Immature natural killer cell (primary cell): ENCODE results near the gene YIPF1. TPM values are rescaled to one million over a fixed set of nuclear protein-coding genes. Genes with fewer than 3 reads are reported as not detected.
"Not testable (repeated sequence)": the region's sequence is repeated elsewhere in the genome, so short reads cannot be mapped to it uniquely, and the experiment has no call there.

Experiments
- DNase-seq, 3 donors: peaks; one replicate each; pipeline ENCODE4 v3.0.0; 2022; ENCODE audit warnings: mixed read lengths in 1 of 3
- H3K27ac Mint-ChIP-seq, 6 donors: one replicate each; pipeline ENCODE4 v1.8.0; 2020; ENCODE audit warnings: mixed read lengths in 6 of 6, mild to moderate bottlenecking in 5 of 6, inconsistent platforms in 4 of 6, moderate library complexity in 3 of 6
- H3K27me3 Mint-ChIP-seq, 3 donors: one replicate each; pipeline ENCODE4 v1.8.0; 2020 to 2021; ENCODE audit warnings: low read depth in 3 of 3, mild to moderate bottlenecking in 3 of 3, mixed read lengths in 3 of 3, moderate library complexity in 3 of 3, inconsistent platforms in 1 of 3
- H3K36me3 Mint-ChIP-seq, 3 donors: one replicate each; pipeline ENCODE4 v1.8.0; 2020; ENCODE audit warnings: mixed read lengths in 3 of 3, inconsistent platforms in 2 of 3, mild to moderate bottlenecking in 2 of 3
- H3K4me1 Mint-ChIP-seq, 2 donors: one replicate each; pipeline ENCODE4 v1.8.0; 2020; ENCODE audit warnings: inconsistent platforms in 2 of 2, mild to moderate bottlenecking in 2 of 2, mixed read lengths in 2 of 2, moderate library complexity in 1 of 2
- H3K4me3 Mint-ChIP-seq, 5 donors: one replicate each; pipeline ENCODE4 v1.8.0; 2020; ENCODE audit warnings: mild to moderate bottlenecking in 5 of 5, mixed read lengths in 5 of 5, inconsistent platforms in 3 of 5, moderate library complexity in 3 of 5
- H3K9me3 Mint-ChIP-seq, 6 donors: one replicate each; pipeline ENCODE4 v1.8.0; 2020; ENCODE audit warnings: mild to moderate bottlenecking in 6 of 6, mixed read lengths in 6 of 6, inconsistent platforms in 4 of 6, moderate library complexity in 3 of 6
- polyA plus RNA-seq, 3 donors: library from polyadenylated mRNA; unstranded; fragments of 300-500 nt; fragmentation: Illumina TruSeq; gene quantifications; one replicate each; pipeline ENCODE4 v1.2.3, GENCODE V29; 2021

YIPF1 gene
- polyA plus RNA-seq, 3 donors from 2014 or later, result 28.7 to 35.7 (median 29.4) TPM

GRCh38 chr1:53890522-53890941, 935 bp upstream of the YIPF1 start:
- Mint-ChIP-seq H3K27me3 (peaks cover 0 to 2% (median under 1%) of the 10 kb centered on the region in 3 donors), H3K4me1 (peaks cover 33 to 42% of the 10 kb centered on the region in 2 donors), H3K9me3 (no peaks in the 10 kb centered on the region), H3K27ac (peak overlapping the region; percentile 87 to 95 (median 90)), H3K36me3 (peaks cover 5 to 6% (median 6%) of the 10 kb centered on the region in 3 donors), H3K4me3 (peak overlapping the region; percentile 91 to 98 (median 96))
- DNase-seq, result no peak

DNA sequence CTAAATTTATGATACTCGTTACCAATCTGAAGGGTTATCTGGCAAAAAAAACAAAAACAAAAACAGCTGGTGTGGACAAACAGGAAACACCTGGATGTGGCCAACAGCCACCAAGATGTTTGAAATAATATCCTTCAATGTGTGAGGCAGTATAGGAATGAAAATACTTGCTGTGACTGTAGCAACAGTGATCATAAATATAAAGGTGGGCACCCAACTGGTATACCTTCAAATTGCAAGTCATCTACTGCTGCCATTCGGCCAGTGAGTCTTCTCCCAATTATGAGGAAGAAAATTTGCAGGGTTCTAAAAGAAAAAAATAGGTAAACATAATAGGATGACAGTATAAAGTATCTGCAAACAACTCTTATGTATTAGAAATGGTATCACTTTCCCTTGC, 916 bp downstream of the YIPF1 start:
- H3K36me3 Mint-ChIP-seq, result peaks cover 3 to 11% (median 10%) of the 10 kb centered on the region in 3 donors
- peaks cover 37 to 53% of the 10 kb centered on the region in 2 donors for H3K4me1 Mint-ChIP-seq
- H3K27me3 Mint-ChIP-seq, result no peaks in the 10 kb centered on the region
- peak overlapping the region in 5 of 6 donors; percentile 87 to 93 (median 91) for H3K27ac Mint-ChIP-seq
- DNase-seq, result no peak
- H3K4me3 Mint-ChIP-seq, result peak overlapping the region; percentile 91 to 98 (median 96)
- H3K9me3 Mint-ChIP-seq, result no peaks in the 10 kb centered on the region

- not testable (repeated sequence) for H3K27me3 Mint-ChIP-seq, H3K4me3 Mint-ChIP-seq, DNase-seq, H3K27ac Mint-ChIP-seq, H3K9me3 Mint-ChIP-seq
- Mint-ChIP-seq H3K4me1 (peaks cover 20 to 37% of the 10 kb centered on the region in 2 donors), H3K36me3 (peaks cover 20 to 47% (median 32%) of the 10 kb centered on the region in 3 donors)
Measured at GRCh38 chr1:53883600-53883999, 6.0 kb downstream of the YIPF1 start.

- Mint-ChIP-seq H3K36me3 (peaks cover 25 to 56% (median 29%) of the 10 kb centered on the region in 3 donors), H3K27ac (peak overlapping the region in 1 of 6 donors; percentile 13), H3K4me1 (peaks cover 12 to 20% of the 10 kb centered on the region in 2 donors)
- not testable (repeated sequence) for H3K4me3 Mint-ChIP-seq, DNase-seq, H3K9me3 Mint-ChIP-seq, H3K27me3 Mint-ChIP-seq
Measured at GRCh38 chr1:53881853-53882252, 7.7 kb downstream of the YIPF1 start.

DNA sequence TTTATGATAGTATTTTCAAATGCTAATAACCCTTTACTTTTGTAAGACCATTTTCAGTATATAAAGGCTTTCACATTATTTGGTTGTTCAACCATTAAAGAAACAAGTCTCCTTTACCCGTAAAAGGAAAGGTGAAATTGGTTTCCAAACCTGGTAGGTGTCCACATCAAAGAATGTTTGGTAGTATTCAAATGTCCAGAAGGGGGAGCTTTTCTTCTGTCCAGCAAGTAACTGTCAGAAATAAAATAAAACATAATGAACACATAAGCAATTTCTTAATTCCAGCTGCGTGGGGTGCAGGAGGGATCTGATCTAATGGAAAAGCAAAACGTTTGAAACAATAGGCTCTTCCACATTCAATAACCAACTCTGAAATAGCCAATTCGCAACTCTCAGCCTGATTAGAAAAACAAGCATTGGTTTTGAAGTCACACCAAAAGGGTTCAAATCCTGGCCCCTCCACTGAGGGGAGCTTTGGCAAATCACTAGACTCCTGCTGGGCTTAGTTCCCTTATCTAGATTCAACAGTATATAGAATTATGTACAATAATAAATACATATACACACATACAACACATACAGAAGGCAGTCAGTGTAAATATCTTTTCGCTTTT, 11.0 kb downstream of the YIPF1 start:
- H3K9me3 Mint-ChIP-seq, result peaks cover 0 to 2% (median 0%) of the 10 kb centered on the region in 6 donors
- no peak overlapping the region for H3K27ac Mint-ChIP-seq
- peaks cover 0 to 2% (median 0%) of the 10 kb centered on the region in 3 donors for H3K27me3 Mint-ChIP-seq
- peak; percentile 32 to 49 (median 38) for DNase-seq
- no peak overlapping the region for H3K4me3 Mint-ChIP-seq
- H3K4me1 Mint-ChIP-seq, result peaks cover 2 to 4% of the 10 kb centered on the region in 2 donors
- H3K36me3 Mint-ChIP-seq, result peaks cover 28 to 61% (median 38%) of the 10 kb centered on the region in 3 donors

DNA sequence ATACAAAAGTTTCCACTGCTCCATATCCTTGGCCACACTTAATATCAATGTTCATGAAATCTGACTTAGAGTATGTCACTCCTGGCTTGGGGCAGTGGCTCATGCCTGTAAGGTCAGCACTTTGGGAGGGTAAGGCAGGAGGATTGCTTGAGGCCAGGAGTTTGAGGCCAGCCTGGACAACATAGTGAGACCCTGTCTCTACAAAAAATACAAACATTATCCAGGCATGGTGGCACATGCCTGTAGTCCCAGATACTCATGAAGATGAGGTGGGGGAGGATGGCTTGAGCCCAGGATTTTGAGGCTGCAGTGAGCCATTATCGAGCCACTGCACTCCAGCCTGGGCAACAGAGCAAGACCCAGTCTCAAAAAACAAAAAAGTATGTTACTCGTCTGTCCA, 14.4 kb downstream of the YIPF1 start:
- not testable (repeated sequence) for H3K9me3 Mint-ChIP-seq, H3K4me3 Mint-ChIP-seq, H3K27me3 Mint-ChIP-seq, DNase-seq, H3K4me1 Mint-ChIP-seq, H3K27ac Mint-ChIP-seq
- peaks cover 27 to 54% (median 28%) of the 10 kb centered on the region in 3 donors for H3K36me3 Mint-ChIP-seq

DNA sequence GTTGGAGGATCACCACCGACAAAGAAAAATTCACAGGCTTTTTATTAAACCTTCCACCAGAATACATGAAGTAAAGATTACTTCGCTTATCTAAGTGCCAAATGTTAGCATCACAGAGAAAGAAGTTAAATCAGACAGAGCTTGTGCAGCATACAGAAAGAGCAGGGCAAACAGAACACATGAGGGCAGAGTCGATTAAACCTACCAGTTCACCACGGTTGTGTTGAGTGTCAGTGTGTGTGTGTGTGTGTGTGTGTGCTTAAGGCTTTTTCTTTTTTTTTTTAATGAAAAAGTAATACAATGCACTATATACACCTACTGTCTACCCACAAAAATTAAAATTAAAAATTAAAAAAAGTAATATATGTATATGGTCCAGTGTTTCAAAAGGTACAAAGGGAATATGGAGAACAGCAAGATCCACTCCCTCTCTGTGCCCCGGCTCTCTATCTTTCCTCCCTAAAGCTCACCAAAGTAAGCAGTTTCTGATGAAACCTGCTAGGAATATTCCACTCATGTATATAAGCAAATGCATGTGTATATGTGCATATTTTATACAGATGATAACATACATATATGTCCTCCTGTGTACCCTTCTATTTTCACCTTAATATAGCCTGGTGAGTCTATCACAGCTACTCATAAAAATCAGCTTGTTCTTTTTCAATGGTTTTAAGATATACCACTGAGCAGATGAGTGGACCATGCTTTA, 17.7 kb downstream of the YIPF1 start:
- no peak overlapping the region for H3K4me3 Mint-ChIP-seq
- H3K4me1 Mint-ChIP-seq, result no peaks in the 10 kb centered on the region
- peaks cover 0 to 2% (median 0%) of the 10 kb centered on the region in 3 donors for H3K27me3 Mint-ChIP-seq
- no peak for DNase-seq
- no peak overlapping the region for H3K27ac Mint-ChIP-seq
- H3K9me3 Mint-ChIP-seq, result no peaks in the 10 kb centered on the region
- H3K36me3 Mint-ChIP-seq, result peaks cover 28 to 51% (median 34%) of the 10 kb centered on the region in 3 donors

- Mint-ChIP-seq H3K27me3 (peaks cover 0 to 2% (median 0%) of the 10 kb centered on the region in 3 donors), H3K36me3 (peaks cover 29 to 49% (median 33%) of the 10 kb centered on the region in 3 donors), H3K9me3 (no peaks in the 10 kb centered on the region), H3K27ac (no peak overlapping the region), H3K4me1 (no peaks in the 10 kb centered on the region), H3K4me3 (no peak overlapping the region)
- DNase-seq, result no peak
Measured at GRCh38 chr1:53871221-53871620, 18.4 kb downstream of the YIPF1 start.

GRCh38 chr1:53869454-53870117, 20.0 kb downstream of the YIPF1 start:
- no peaks in the 10 kb centered on the region for H3K4me1 Mint-ChIP-seq
- H3K27ac Mint-ChIP-seq, result no peak overlapping the region
- H3K4me3 Mint-ChIP-seq, result no peak overlapping the region
- DNase-seq, result no peak
- peaks cover 0 to 2% (median 0%) of the 10 kb centered on the region in 3 donors for H3K27me3 Mint-ChIP-seq
- H3K36me3 Mint-ChIP-seq, result peaks cover 26 to 48% (median 31%) of the 10 kb centered on the region in 3 donors
- H3K9me3 Mint-ChIP-seq, result no peaks in the 10 kb centered on the region

DNA sequence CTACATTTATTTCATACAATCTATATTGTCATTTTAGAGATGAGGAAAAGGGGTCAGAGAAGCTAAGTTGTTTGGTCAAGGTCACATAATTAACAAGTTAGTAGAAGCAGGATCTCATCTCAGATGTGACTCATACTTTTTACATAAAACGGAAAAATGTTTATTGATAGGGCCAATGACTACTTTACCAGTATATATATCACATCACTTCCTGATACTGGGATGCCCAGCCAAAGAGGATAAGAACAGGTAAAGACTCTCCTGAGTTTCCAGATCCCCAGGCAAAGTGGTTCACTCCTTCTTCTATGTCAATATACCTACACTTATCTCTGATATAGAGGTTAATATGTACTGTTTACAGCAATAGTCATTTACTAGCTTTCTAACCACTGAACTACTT, 21.0 kb downstream of the YIPF1 start:
- peaks cover 26 to 46% (median 31%) of the 10 kb centered on the region in 3 donors for H3K36me3 Mint-ChIP-seq
- no peak overlapping the region for H3K4me3 Mint-ChIP-seq
- peaks cover 0 to 2% (median 0%) of the 10 kb centered on the region in 3 donors for H3K27me3 Mint-ChIP-seq
- DNase-seq, result no peak
- no peak overlapping the region for H3K27ac Mint-ChIP-seq
- H3K4me1 Mint-ChIP-seq, result no peaks in the 10 kb centered on the region
- no peaks in the 10 kb centered on the region for H3K9me3 Mint-ChIP-seq

GRCh38 chr1:53862507-53862906, 27.1 kb downstream of the YIPF1 start:
- no peak for DNase-seq
- H3K4me3 Mint-ChIP-seq, result no peak overlapping the region

DNA sequence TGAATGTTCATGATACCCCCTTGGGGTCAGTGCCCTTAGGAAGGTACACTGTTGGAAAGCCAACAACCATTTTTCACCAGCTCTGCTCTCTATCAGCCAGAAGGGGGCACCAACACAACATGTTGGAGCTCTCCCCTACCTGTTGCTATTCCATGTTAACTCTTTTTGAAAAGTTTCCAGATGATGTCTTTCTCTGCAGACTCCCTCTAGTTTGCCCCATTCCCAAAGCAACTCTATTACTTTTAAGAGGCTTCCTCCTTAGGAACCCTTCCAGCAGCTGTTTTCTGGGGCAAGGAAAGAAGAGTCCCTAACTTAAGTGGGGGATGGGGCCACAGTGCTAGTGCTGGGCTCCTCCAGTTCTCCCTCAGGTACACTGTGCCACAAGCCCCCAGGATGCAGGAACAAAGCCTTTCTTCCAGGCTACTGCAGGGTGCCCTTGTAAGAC, 28.6 kb downstream of the YIPF1 start:
- DNase-seq, result peak; percentile 28 to 35 (median 34)
- no peaks in the 10 kb centered on the region for H3K4me1 Mint-ChIP-seq
- no peaks in the 10 kb centered on the region for H3K27me3 Mint-ChIP-seq
- peaks cover 16 to 28% (median 21%) of the 10 kb centered on the region in 3 donors for H3K36me3 Mint-ChIP-seq
- H3K27ac Mint-ChIP-seq, result peak overlapping the region in 1 of 6 donors; percentile 54
- H3K4me3 Mint-ChIP-seq, result no peak overlapping the region
- no peaks in the 10 kb centered on the region for H3K9me3 Mint-ChIP-seq

More at GRCh38 chr1:53862507-53862906, 27.1 kb downstream of the YIPF1 start:
- H3K9me3 Mint-ChIP-seq, result no peaks in the 10 kb centered on the region
- peaks cover 15 to 24% (median 22%) of the 10 kb centered on the region in 3 donors for H3K36me3 Mint-ChIP-seq
- H3K4me1 Mint-ChIP-seq, result no peaks in the 10 kb centered on the region
- no peak overlapping the region for H3K27ac Mint-ChIP-seq
- H3K27me3 Mint-ChIP-seq, result no peaks in the 10 kb centered on the region

DNA sequence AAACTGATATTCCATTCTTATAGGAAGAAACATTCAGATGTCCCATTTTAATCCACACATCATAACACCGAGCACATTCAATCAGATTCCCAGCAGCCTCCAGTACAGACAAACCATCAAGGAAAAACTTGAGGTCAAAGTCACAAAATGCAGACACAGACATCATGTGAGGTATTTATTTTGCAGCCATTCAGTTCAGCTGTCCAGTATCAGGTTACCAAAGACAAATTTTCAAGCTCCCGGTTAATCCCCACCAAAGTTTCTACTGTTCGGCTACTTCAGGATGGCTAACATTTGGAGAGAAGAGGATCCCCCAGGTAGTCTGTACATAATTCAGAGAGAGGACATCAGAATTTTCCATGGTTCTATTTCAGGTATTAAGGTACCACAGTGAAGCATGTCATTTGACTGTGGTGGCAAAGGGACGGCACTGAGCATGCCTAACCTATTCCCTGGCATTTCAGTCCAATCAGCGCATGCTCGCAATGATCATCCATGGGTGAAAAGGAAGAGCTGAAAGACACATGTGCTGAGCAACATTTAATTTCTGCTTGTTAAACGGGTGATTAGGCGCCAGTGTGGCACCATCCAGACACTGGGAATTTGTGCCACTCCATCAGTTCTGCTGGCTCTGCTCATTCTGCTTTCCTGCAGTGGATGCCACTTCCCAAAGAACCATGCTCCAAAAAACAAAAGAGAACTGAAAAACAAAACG, 37.9 kb downstream of the YIPF1 start:
- H3K9me3 Mint-ChIP-seq, result no peaks in the 10 kb centered on the region
- H3K27me3 Mint-ChIP-seq, result peaks cover 0 to 4% (median 2%) of the 10 kb centered on the region in 3 donors
- no peak overlapping the region for H3K4me3 Mint-ChIP-seq
- no peaks in the 10 kb centered on the region for H3K4me1 Mint-ChIP-seq
- DNase-seq, result no peak
- H3K27ac Mint-ChIP-seq, result peak overlapping the region in 1 of 6 donors; percentile 12
- H3K36me3 Mint-ChIP-seq, result peaks cover 20 to 44% (median 30%) of the 10 kb centered on the region in 3 donors
